Measurements from ENCODE around the gene KLHDC4.
"Not testable (repeated sequence)": the region's sequence is repeated elsewhere in the genome, so short reads cannot be mapped to it uniquely, and the experiment has no call there.

KLHDC4 gene

DNA sequence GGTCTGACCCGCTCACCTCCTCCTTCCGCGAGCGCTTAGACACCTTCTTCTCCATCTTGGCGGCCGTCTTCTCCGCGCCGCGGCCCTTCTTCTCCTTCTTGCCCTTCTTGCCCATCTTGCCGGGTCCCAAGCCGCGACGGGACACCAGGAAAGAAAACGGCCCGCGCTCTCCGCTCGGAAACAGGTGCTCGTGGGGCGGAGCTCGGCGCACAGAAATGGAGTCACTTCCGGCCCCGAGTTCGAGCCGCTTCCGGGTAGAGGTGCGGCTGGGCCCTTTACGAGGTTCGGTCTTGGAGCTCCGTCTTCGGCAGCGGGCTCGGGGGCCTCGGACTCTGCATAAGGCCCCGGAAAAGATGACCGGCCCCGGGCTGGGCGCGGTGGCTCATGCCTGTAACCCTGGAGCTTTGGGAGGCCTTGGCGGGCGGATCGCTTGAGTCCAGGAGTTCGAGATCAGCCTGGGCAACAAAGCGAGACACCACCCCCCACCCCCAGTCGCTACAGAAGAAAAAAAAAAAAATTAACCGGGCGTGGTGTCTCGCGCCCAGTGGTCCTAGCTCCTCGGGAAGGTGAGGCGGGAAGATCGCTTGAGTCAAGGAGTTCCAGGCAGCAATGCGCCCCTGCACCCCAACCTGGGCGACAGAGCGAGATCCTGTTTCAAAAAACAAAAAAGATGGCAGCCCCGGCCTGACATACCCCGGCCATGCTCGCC lies at the start of gene KLHDC4:
KLHDC4 (minus strand) TSS at position 211 of the 709 bp plus-strand sequence; CDS start at position 115, 96 bp downstream.
- peak; percentile 76 to 78 for DNase-seq (ENCODE audit: low read depth in 2 of 2)

DNA sequence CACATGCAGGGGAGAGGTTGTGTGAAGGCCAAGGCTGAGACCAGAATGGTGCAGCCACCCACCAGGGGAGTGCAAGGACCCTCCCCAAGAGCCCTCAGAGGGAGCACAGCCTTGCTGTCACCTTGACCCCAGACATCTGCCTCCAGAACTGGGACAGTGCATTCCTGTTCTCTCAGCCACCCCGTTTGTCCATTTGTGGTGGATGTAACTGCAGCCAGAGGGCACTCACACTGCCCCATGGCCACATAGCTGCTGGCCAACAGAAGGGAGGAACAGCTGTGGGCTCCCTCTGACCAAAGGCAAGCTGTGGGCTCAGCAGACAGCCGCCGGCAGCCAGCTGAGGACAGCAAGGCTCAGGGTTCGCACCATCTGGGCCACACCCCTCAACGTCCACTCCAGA lies 49.8 kb upstream of the KLHDC4 start:
- no peak for DNase-seq (ENCODE audit: low read depth in 2 of 2)

DNA sequence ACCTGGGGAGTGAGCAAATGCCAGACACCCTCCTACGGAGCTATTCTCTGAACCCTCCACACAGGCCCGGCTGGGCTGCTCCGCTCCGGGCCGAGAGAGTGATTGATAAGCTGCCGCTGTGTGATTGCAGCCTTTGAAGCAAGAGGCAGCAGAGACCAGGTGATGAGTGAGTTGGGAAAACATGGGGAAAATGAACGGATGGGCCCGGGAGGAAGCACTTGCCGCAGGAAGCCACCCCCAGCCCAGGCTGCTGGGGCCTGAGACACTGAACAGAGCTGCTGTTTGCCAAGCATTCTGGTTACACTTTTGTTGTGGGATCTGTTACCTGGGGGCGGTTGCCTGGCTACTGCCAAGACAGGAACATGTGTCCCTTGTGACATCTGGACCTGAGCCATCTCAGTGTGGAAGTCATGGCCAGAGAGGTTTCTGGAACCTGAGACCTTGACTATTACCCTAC lies 46.4 kb upstream of the KLHDC4 start:
- DNase-seq (ENCODE audit: low read depth in 2 of 2) = no peak

DNA sequence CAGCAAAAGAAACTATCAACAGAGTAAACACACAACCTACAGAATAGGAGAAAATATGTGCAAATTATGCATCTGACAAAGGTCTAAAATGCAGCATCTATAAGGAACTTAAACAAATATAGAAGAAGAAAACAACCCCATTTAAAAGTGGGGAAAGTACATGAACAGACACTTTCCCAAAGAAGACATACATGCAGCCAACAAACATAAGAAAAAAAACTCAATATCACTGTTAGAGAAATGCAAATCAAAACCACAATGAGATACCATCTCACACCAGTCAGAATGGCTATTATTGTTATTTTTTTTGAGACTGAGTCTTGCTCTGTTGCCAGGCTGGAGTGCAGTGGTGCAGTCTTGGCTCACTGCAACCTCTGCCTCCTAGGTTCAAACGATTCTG lies 45.7 kb upstream of the KLHDC4 start:
- not testable (repeated sequence) for DNase-seq (ENCODE audit: low read depth in 2 of 2)

DNA sequence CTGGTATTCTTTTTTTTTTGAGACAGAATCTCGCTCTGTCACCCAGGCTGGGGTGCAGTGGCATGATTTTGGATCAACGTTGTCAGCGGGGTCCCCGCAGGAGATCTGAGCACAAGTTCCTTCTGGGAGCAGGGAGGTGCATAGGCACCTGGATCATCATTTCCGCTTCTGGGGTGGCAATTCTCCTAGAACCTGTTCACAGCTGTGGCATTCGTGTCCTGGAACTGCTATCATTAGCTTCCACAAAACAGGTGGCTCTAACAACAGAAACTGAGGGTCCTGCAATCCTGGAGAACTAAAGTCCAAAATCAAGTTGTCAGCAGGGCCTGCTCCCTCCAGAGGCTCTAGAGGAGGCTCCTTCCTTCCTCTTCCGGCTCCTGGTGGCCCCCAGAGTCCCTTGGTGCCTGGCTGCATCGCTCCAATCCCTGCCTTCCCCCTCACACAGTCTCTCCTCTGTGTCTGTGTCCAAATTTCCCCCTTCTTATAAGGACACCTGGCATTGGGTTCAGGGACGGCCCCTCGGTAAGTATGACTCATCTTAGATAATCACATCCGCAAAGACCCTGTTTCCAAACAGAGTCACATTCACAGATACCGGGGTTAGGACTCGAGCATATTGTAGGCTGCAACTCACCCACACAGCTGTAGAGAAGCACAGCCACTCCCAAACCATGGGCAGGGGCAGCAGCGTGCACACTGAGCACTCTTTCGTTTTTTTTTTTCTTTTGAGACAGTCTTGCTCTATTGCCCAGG lies 43.5 kb upstream of the KLHDC4 start:
- DNase-seq (ENCODE audit: low read depth in 2 of 2) = no peak

DNA sequence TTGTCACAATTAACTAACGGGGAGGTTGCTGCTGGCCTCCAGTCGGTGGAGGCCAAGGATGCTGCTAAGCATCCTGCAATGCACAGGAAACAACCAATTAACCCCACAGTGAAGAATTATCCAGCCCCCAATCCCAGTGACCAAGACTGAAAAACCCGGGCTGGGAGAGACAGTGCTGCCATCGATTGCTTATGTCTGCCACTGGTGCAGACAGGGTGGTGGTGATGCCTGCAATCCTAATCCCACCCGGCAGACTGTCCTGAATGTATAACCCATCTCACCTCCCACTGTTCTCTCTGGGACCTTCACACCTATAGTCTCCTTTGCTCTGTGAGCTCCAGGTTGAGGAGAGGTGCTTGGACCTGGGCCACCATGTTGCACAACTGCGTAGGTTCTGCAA lies 42.3 kb upstream of the KLHDC4 start:
- DNase-seq (ENCODE audit: low read depth in 2 of 2) = no peak

DNA sequence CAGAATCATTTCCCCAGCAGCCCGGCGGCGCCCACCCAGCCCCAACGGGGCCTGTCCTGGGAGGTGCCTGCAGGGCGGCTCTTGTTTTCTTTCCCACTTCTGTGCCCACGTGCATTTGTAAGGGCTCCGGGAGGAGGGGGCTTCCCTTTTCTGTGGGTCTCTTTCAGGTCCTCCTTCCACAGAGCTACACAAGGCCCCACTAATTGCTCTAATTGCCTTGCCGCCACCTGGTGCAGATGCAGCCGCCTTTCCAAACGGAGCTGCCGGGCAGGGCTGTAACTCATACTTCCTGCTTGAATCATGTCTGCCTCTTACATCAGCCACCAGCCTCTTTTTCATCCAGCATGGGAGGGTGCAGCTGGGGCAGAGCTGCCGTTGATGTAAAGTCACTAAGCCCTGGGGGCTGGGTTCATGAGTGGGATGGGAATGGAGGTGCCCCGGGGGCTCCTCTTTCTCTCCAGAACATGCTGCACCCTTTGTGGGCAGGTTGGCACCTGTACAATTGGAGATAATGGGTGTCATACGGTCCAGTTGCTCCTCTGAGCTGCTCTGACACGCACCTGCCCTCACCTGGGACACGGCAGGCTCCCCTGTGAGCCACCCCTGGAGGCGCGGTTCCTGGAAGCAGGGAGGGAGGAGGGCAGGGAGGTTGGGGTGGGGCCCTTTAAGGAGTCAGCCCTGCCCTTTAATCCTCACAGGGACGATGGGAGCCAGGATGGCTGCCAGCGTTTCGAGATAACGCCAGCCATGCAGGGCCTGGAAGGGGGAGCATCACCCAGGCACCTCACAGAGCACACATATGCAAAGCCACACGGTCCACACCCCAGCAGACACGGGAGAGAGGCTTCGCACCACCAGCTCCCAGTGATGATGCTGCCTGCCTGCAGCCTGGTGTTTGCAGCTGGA lies 41.1 kb upstream of the KLHDC4 start:
- no peak for DNase-seq (ENCODE audit: low read depth in 2 of 2)

DNA sequence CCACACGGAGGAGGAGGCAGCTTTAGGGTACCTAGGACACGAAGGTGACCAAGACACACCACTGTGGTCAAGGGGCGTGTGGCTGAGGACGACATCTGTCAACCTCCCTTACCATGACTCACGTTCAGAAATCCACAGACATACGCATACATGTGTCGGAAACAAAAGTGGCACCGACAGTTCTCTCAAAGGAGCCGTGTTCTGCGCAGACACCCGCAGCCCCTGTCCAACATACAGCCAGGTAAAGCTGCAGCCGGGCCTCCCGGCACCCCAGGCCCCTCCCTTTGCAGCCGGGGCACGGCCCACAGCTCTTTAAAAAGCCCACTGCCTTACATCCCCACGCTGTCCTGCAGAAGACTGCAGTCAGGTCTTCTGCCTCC lies 40.5 kb upstream of the KLHDC4 start:
- DNase-seq (ENCODE audit: low read depth in 2 of 2) = no peak

DNA sequence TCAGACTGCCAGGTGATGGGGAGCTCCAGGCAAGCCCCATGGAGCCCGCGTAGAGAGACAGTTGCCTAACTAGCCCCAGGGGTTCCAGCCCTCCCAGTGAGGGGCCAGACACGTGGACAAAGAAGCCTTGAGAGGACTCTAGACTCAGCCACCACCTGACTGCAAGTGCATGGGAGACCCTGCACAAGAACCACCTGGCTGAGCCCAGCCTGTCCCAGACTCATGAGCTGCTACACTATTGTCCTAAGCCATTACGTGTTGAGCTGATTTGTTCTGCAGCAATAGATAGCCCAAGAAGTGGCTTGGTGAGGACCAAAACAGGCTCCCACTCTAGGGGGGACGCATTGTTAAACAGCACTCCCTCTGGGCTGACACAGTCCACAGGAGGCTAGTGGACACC lies 37.6 kb upstream of the KLHDC4 start:
- no peak for DNase-seq (ENCODE audit: low read depth in 2 of 2)

DNA sequence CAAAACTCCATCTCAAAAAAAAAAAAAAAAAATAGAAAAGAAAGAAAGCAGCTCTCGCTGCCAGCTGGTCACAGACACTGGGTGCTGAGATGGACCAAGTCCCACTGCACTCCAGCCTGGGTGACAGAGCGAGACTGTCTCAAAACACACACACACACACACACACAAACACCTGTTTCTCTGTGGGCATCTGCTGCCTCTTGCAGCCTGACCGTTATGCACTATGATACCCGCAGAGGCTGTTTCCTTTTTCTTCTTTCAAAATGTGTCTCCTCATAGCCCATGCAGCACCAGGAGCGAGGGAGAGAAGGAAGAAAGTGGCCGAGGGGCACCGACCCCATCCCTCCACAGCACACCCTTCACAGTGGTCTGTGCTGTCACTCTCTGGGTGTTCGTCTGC lies 36.9 kb upstream of the KLHDC4 start:
- no peak for DNase-seq (ENCODE audit: low read depth in 2 of 2)

DNA sequence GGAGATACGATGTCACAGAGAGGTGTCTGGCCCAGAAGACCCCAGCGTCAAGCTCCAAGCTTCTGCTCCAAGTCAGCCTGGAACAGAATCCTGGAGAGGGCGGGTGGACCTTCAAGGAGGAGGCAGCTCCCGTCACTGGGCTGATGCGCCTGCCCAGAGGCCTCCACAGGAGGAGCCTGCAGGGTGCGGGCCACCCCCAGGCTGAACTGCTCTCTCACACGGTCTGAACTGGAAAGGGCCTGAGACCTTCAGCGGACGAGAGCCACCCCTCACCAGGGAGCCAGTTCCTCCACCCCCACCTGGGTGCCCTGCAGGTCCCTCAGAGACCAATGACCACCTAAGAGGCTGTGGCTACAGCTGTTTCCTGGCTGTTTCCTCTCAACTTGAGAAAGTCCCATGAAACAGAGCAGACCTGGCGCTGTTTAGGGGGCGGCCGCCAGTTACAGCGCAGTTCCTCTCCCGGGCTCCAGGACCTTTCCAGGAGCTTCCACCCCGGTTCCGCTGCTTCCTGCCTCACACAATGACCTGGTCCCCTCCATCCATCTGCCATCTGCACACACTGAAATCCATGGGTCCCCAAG lies 36.0 kb upstream of the KLHDC4 start:
- no peak for DNase-seq (ENCODE audit: low read depth in 2 of 2)

DNA sequence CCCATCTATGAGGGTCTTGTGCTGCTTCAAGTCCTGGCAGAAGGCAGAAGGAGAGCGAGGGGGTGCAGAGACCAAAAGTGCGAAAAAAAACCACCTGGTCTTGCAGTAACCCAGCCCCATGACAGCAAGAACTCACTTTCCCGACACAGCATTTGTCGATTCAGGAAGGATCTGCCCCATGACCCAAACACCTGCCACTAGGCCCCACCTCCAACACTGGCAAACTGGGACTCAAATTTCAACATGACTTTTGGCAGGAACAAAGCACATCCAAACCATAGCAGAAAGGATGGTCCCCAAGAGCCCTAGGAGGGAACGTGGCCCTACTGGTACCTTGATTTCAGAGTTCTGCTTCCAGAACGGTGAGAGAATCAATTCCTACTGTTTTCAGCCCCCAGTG lies 34.7 kb upstream of the KLHDC4 start:
- DNase-seq (ENCODE audit: low read depth in 2 of 2) = no peak

DNA sequence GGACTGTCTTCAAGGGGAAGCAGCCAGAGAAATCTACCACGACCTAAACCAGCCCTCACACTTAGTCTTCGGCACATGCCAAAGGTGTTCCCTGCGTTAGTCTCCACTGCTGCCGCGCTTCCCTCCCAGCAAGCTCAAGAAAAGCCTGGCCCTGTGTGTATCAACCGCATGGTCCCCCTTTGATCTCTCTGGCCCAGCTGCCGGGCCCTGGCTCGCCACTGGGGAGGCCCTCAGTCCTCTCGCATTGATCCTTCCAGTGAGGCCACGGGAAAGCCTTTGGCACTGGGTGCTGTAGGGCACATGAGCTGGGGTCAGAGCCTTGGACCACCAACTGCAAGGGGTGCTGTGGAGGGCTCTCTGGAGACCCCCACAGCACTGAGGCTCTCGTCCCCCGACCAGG lies 29.6 kb upstream of the KLHDC4 start:
- no peak for DNase-seq (ENCODE audit: low read depth in 2 of 2)

DNA sequence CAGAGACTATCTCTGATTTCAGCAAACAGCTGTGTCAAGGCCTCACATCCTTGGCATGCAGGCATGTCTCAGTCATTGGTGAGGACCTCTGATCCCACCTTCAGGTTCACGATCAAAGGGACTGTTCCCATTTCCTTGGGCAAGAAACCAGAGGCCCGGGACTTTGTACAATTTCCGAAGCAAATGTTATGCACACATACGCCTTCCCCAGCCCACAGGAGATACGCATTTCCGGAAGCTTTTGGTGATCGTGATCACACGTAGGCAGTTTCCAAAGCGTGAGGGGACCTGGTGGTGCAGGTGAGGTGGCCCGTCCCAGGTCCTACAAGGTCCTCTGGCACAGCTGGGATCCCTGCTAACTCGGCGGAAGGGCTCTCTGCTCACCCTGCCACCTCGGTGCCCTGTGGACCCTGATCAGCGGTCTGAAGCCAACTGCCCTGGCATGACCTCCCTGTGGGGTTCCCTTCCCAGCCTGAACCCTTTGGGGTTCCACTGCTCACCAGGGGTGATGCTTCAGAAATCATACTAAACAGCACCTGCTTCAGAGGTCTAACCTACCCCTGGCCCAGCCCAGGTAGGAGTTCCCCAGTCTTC lies 28.8 kb upstream of the KLHDC4 start:
- no peak for DNase-seq (ENCODE audit: low read depth in 2 of 2)

DNA sequence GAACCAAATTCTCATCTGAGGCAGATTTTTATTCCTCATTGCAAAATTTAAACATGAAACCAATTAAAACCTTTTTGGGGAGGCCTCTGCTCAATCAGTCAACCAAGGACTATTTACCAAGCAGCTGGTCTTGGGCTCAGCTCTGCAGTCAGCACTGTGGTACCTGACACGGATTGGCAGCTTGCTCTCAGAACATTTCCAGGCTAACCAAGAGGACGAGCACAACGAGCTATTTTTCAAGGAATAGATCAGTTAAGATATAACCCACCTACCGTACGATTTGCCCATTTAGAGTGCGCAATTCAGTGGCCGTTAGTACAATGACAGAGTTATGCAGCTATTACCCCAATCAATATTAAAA lies 26.4 kb upstream of the KLHDC4 start:
- DNase-seq (ENCODE audit: low read depth in 2 of 2) = no peak

DNA sequence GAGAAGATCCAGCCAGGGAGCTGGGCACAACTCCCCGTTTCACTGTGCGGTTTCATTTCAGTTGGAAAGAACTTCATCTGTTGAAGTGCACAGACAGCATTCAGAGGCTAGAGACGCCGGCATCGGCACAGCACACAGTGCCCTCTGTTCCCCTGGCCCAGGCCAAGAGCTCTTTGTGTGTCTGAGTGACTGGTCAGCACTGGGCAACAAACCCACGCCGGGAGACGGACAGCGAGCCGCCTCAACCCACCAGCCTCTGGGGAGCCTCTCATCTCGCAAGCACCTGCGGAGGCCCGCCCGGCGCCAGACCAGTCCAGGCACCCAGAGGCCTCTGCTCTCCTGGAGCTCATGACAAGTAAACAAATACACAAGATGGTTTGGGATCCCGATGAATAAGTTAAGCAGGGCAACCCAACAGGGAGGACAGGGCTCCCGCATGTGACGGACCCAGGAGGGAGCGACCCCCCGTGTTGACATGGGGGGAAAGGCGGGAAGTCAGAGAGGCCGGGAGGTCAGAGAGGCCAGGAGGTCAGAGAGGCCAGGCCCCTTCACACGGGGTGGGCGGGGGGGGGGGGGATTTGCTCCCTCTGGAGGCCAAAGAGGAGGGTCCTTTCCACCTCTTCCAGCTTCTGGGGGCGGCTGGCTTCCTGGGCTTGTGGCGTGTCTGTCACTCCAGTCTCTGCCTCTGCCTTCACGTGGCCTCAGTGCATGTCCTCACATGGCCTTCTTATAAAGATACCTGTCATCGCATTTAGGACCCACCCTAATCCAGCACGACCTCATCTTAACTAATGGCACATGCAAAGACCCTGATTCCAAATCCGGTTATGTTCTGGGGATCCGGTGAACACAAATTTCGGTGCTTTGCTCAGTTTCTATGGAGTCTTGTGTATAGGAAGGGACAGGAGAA lies 25.8 kb upstream of the KLHDC4 start:
- no peak for DNase-seq (ENCODE audit: low read depth in 2 of 2)

DNA sequence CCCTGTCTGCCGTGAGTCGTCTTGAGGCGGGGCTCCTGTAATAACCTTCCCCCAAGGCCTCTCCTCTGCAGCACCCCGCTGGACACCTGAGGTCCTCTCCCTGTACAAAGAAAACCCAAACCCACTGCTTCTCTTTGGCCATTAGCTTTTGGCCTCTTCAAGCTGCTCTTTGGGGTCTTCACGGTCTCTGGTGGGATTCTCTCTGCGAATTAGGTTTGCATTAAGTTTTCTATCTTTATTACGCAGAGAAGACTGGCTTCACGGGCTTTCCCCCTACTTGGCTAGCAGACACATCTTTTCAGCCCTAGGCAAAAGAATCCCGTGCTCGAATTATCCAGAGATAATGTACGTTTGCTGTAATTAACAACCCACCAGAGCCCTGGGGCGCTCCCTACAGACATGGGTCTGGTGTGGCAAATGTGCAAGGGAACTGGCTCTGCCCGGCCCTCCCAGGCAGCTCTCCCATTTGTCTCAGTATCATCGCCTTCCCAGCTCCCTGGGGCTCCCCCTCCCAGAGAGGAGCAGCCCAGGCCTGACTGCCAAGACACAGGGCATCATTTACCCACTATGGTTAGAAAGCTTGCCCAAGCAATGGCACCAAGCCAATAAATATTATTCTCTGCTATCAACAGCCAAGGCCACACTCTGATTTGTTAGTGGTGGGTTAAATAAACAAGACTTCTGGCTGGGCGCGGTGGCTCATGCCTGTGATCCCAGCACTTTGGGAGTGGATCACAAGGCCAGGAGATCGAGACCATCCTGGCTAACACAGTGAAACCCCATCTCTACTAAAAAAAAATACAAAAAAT lies 24.7 kb upstream of the KLHDC4 start:
- no peak for DNase-seq (ENCODE audit: low read depth in 2 of 2)

DNA sequence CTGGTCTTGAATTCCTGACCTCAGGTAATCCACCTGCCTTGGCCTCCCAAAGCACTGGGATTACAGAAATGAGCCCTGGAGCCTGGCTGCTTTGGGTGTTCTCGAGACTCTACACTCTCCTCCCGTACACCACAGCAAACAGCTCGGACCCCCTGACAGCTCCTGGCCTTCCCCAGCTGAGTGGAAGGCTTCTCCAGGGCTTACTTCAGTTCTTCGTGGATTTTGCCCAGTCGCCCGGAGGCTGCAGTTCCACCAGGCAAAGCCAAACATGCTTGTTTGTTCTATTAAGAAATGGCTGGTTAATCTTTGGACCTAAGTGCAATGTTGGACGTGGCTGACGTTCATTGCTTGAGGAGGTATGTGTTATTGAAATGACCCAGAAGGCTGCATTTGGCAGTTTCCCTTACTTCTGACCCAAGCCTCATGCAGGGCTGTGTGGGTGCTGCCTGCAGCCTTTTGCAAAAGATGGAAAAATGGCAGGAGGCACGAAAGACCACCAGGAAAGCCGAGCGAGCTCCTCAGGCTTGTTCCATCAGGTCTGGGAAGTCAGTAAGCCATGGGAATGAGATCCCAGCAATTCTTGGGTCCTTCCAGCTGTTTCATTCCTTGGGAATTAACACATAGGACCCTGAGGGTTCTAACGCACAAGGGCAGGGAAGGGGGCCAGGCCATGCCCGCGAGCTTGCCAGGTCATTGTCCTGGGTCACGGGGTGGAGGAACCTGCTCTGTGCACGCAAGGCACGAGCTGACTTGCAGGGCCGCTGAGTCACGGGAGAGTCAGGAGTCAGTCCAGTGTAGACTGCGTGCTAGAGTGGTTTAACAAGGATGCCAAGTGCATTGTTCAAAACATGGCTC lies 23.9 kb upstream of the KLHDC4 start:
- no peak for DNase-seq (ENCODE audit: low read depth in 2 of 2)
